Measurements from ENCODE around the gene SH3BP5L.
A peak's percentile ranks its signal among the peaks of the same experiment; 100 is the strongest.
"Not testable (repeated sequence)": the region's sequence is repeated elsewhere in the genome, so short reads cannot be mapped to it uniquely, and the experiment has no call there.

The SH3BP5L gene

GRCh38 chr1:248850536-248851251, 25.0 kb upstream of the SH3BP5L start:
- DNase-seq: no peak

GRCh38 chr1:248850124-248850523, 24.4 kb upstream of the SH3BP5L start:
- DNase-seq: no peak

GRCh38 chr1:248849637-248850036, 23.9 kb upstream of the SH3BP5L start:
- DNase-seq: no peak

- DNase-seq: no peak
These were observed 23.4 kb upstream of the SH3BP5L start for GRCh38 chr1:248849152-248849551.

GRCh38 chr1:248848602-248849001, 22.9 kb upstream of the SH3BP5L start:
- DNase-seq: no peak

- no peak for DNase-seq
These were observed 22.3 kb upstream of the SH3BP5L start for GRCh38 chr1:248847956-248848561.

GRCh38 chr1:248847181-248847955, 21.7 kb upstream of the SH3BP5L start:
- DNase-seq: no peak

- no peak for DNase-seq
These were observed 18.8 kb upstream of the SH3BP5L start for GRCh38 chr1:248844526-248844925.

GRCh38 chr1:248843687-248844086, 18.0 kb upstream of the SH3BP5L start:
- no peak for DNase-seq

GRCh38 chr1:248842781-248843331, 17.1 kb upstream of the SH3BP5L start:
- no peak for DNase-seq

- no peak for DNase-seq
These were observed 16.1 kb upstream of the SH3BP5L start for GRCh38 chr1:248841702-248842395.

- no peak for DNase-seq
These were observed 15.2 kb upstream of the SH3BP5L start for GRCh38 chr1:248840946-248841345.

GRCh38 chr1:248839168-248839555, 13.4 kb upstream of the SH3BP5L start:
- DNase-seq: no peak

- DNase-seq: peak; percentile 84
These were observed 12.8 kb upstream of the SH3BP5L start for GRCh38 chr1:248838357-248839167.

GRCh38 chr1:248837781-248838356, 12.2 kb upstream of the SH3BP5L start, which contains the start of gene ZNF672:
Gene ZNF672, plus strand, starts transcription at chr1:248838224. Its CDS starts 9,051 bp downstream, at chr1:248847275.
- peak; percentile 92 for DNase-seq

GRCh38 chr1:248837045-248837780, 11.5 kb upstream of the SH3BP5L start:
- peak; percentile 77 for DNase-seq

GRCh38 chr1:248834343-248834940, 8.7 kb upstream of the SH3BP5L start:
- DNase-seq: no peak

- no peak for DNase-seq
These were observed 6.1 kb upstream of the SH3BP5L start for GRCh38 chr1:248831842-248832241.

GRCh38 chr1:248830718-248831017, 5.0 kb upstream of the SH3BP5L start:
- DNase-seq: not testable (repeated sequence)

GRCh38 chr1:248828845-248829244, 3.1 kb upstream of the SH3BP5L start:
- DNase-seq: no peak

GRCh38 chr1:248825573-248825908, 174 bp downstream of the SH3BP5L start:
- DNase-seq: no peak
